RWPE2 (cell line): ENCODE measurements around the gene ACOX1.

Experiments
- ATAC-seq: fragments of 200-7000 bp; cut with Tn5 transposase; 3 replicates; pipeline ENCODE4 v1.9.1; 2021; ENCODE audit warnings: low read depth
- DNase-seq: peaks from one replicate; pipeline ENCODE4 v3.0.0-alpha.2; 2020; ENCODE audit warnings: low spot score
- H3K27ac ChIP-seq: fragments of 450-650 bp; 2 replicates; pipeline ENCODE4 v1.5.1; 2017; ENCODE audit warnings: mild to moderate bottlenecking; ENCODE audit not compliant: poor library complexity, severe bottlenecking
- H3K27me3 ChIP-seq: fragments of 250-450 bp; sonication (Bioruptor Pico); 2 replicates; pipeline ENCODE4 v1.5.1; 2021; ENCODE audit warnings: mild to moderate bottlenecking, moderate library complexity; ENCODE audit not compliant: insufficient read depth, poor library complexity, severe bottlenecking
- H3K36me3 ChIP-seq: fragments of 250-450 bp; sonication (Bioruptor Pico); 2 replicates; pipeline ENCODE4 v1.5.1; 2020; ENCODE audit warnings: low read depth, mild to moderate bottlenecking, moderate library complexity
- H3K4me1 ChIP-seq: fragments of 250-450 bp; sonication (Bioruptor Pico); 2 replicates; pipeline ENCODE4 v1.5.1; 2021; ENCODE audit warnings: mild to moderate bottlenecking, moderate library complexity; ENCODE audit not compliant: insufficient read depth, poor library complexity, severe bottlenecking
- H3K4me3 ChIP-seq: fragments of 250-450 bp; sonication (Bioruptor Pico); 2 replicates; pipeline ENCODE4 v1.5.1; 2021; ENCODE audit warnings: mild to moderate bottlenecking, moderate library complexity; ENCODE audit not compliant: severe bottlenecking
- H3K9me3 ChIP-seq: fragments of 250-450 bp; sonication (Bioruptor Pico); 2 replicates; pipeline ENCODE4 v1.5.1; 2021; ENCODE audit warnings: mild to moderate bottlenecking, moderate library complexity; ENCODE audit not compliant: severe bottlenecking
- TF ChIP-seq, protein P1 (sequence below): fragments of 450-650 bp; IDR thresholded peaks from one replicate; pipeline ENCODE4 v1.5.1; 2017; ENCODE audit warnings: mild to moderate bottlenecking, moderate library complexity; ENCODE audit not compliant: poor library complexity, severe bottlenecking

ACOX1 gene

DNA sequence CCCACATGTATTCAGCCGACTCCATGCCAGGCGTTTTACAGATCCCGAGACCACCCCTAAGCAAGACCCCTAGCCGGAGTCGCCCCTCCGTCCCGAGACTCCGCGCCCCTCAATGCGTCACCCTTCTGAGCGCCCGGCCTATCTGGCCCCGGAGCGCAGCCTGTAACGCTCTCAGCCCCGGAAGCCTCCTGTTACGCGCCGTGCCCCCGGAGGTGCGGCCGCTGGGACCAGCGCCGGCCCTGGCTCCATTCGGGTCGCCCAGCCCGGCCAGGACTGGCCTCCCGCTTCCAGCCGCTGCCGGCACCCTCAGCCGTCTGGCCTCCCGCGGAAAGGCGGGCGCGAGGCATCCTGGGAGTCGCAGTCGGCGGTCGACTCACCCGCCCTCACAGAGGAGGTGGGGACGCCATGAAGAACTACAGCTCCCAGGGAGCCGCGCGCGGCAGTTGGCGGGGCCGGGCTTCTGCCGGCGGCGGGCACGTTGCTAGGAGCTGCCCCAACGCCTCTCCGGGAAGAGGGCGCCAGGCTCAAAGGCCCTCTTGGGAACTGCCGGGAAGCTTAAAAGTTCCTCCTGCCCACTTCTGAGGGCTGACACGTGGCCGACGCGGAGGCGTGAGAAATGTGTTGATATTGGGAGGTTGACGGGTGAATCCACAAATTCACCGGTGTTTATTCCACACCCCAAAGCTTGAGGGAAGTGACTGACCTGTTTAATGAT, 38.1 kb downstream of the ACOX1 start, which contains the start of gene FBF1:
FBF1 (minus strand) TSS at position 316 of the 715 bp plus-strand sequence. CDS start 2,893 bp downstream, outside the sequence.
- H3K9me3 ChIP-seq, result no peaks in the 10 kb centered on the region
- DNase-seq (peak; percentile 97), ATAC-seq (peak; percentile 99)
- H3K27ac ChIP-seq, result peak within 1 kb of the TSS; percentile 32
- H3K4me1 ChIP-seq, result no peaks in the 10 kb centered on the region
- peak within 1 kb of the TSS; percentile 52 for H3K4me3 ChIP-seq
- H3K36me3 ChIP-seq, result no peaks in the 10 kb centered on the region; the same call in 1 of the 2 replicates
- no peaks in the 10 kb centered on the region for H3K27me3 ChIP-seq
- TF ChIP-seq, protein P1, sequence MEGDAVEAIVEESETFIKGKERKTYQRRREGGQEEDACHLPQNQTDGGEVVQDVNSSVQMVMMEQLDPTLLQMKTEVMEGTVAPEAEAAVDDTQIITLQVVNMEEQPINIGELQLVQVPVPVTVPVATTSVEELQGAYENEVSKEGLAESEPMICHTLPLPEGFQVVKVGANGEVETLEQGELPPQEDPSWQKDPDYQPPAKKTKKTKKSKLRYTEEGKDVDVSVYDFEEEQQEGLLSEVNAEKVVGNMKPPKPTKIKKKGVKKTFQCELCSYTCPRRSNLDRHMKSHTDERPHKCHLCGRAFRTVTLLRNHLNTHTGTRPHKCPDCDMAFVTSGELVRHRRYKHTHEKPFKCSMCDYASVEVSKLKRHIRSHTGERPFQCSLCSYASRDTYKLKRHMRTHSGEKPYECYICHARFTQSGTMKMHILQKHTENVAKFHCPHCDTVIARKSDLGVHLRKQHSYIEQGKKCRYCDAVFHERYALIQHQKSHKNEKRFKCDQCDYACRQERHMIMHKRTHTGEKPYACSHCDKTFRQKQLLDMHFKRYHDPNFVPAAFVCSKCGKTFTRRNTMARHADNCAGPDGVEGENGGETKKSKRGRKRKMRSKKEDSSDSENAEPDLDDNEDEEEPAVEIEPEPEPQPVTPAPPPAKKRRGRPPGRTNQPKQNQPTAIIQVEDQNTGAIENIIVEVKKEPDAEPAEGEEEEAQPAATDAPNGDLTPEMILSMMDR, result no peak

DNA sequence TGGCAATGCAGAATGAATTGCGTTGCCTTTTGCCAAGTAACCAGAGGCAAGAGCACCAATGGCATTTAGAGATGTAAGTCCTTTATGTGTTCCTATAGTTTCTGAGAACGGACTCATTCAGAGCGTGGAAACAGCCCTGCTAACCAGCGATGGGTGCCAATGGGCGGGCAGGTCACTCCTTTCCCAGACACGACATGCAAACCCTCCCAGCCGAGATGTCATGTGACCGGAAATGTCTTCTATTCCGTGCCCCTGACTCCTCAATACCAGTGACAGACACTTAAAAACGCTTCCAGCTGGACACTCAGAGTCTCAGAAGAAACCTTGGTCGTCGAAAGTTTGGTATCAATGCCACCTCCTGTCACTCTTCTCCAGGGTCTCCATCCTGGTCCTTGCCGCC, 41.3 kb downstream of the ACOX1 start:
- Histone ChIP-seq H3K4me3 (no peak overlapping the region), H3K4me1 (no peaks in the 10 kb centered on the region), H3K27ac (no peak overlapping the region), H3K9me3 (no peaks in the 10 kb centered on the region), H3K27me3 (no peaks in the 10 kb centered on the region), H3K36me3 (0 out of 2 replicates have a peak, but pooled peaks cover 1% of the 10 kb centered on the region)
- TF ChIP-seq, protein P1, result no peak
- DNase-seq, result no peak
- no peak for ATAC-seq

DNA sequence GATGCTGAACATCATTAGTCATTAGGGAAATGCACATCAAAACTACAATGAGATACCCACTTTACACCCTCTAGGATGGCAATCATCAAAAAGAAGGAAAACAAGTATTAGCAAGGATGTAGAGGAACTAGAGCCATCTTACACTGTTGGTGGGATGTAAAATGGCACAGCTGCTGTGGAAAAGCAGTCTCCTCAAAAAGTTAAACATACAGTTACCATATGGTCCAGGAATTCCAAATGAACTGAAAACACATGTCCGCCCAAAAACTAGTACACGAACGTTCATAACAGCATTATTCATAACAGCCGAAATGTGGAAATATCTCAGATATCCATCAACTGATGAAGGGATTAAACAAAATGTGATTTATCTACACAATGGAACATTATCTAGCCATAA, 45.2 kb downstream of the ACOX1 start:
- Histone ChIP-seq H3K36me3 (peaks cover 10% of the 10 kb centered on the region; the same call in 1 of the 2 replicates), H3K4me3 (no peak overlapping the region), H3K9me3 (no peaks in the 10 kb centered on the region), H3K27ac (no peak overlapping the region), H3K4me1 (no peaks in the 10 kb centered on the region), H3K27me3 (no peaks in the 10 kb centered on the region)
- TF ChIP-seq, protein P1, result no peak
- ATAC-seq, result no peak
- no peak for DNase-seq

DNA sequence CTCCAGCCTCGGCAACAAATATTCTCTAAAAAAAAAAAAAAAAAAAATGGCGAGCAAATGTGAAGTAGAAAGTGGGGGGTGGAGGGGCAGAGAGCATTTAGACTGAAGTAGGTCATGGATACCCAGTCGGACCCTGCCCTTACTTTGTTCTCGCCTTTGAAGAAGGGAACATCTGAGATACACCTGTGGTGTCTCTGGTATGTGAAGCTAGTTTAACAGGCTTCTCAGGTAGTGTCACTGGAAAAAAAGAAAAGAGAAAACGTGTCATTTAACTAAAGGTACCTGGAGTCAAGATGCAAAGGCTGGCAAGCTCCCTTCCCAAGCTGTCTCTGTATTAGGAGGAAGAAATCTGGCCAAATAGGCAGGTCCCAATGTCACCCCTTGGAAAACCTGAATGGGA, 46.1 kb downstream of the ACOX1 start:
- Histone ChIP-seq H3K9me3 (no peaks in the 10 kb centered on the region), H3K4me1 (no peaks in the 10 kb centered on the region), H3K4me3 (no peak overlapping the region), H3K36me3 (peaks cover 10% of the 10 kb centered on the region; the same call in 1 of the 2 replicates), H3K27ac (no peak overlapping the region), H3K27me3 (no peaks in the 10 kb centered on the region)
- ATAC-seq, result no peak
- no peak for DNase-seq
- TF ChIP-seq, protein P1, result no peak

DNA sequence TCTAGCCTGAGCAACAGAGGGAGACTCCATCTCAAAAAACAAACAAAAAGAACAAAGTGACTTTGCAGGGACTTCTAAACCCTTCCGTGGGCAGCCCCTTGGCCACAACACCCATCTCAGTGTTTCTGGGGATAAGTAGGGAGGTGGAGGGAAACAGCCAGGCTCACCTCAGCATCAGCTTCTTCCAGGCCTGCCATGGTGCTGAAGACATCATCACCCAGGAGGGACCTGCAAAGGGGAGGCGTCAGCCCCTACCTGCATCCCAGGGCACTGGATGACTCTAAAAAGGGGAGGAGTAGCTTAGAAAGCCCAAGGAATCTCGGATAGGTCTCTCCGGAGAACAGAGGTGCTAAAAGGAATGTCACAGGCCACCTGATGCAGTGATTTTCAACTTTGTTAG, 47.9 kb downstream of the ACOX1 start:
- peaks cover 24% of the 10 kb centered on the region for H3K36me3 ChIP-seq
- TF ChIP-seq, protein P1, result no peak
- no peak overlapping the region for H3K27ac ChIP-seq
- ATAC-seq (no peak), DNase-seq (no peak)
- H3K27me3 ChIP-seq, result no peaks in the 10 kb centered on the region
- H3K4me3 ChIP-seq, result no peak overlapping the region
- no peaks in the 10 kb centered on the region for H3K4me1 ChIP-seq
- H3K9me3 ChIP-seq, result no peaks in the 10 kb centered on the region
